K562 (cell line): ENCODE results near the gene KIF26B.

Experiments
- MYBL2 ChIP-seq, 2 experiments: fragments of 450-650 bp in 1 of 2; sonication (generic) in 1 of 2; formaldehyde crosslinking in 1 of 2; IDR thresholded peaks; 2 replicates each; pipeline versions ENCODE4 v1.6.1 to v1.8.1; 2017 to 2022; ENCODE audit warnings: borderline replicate concordance in 1 of 2, inconsistent platforms in 1 of 2, low read depth in 1 of 2, mild to moderate bottlenecking in 1 of 2, missing genetic modification reagents in 1 of 2, moderate library complexity in 1 of 2
- ZNF324 ChIP-seq: fragments of 250-450 bp; sonication (Bioruptor Pico); IDR thresholded peaks from 2 replicates; pipeline ENCODE4 v1.4.0; 2020; ENCODE audit warnings: mild to moderate bottlenecking

DNA sequence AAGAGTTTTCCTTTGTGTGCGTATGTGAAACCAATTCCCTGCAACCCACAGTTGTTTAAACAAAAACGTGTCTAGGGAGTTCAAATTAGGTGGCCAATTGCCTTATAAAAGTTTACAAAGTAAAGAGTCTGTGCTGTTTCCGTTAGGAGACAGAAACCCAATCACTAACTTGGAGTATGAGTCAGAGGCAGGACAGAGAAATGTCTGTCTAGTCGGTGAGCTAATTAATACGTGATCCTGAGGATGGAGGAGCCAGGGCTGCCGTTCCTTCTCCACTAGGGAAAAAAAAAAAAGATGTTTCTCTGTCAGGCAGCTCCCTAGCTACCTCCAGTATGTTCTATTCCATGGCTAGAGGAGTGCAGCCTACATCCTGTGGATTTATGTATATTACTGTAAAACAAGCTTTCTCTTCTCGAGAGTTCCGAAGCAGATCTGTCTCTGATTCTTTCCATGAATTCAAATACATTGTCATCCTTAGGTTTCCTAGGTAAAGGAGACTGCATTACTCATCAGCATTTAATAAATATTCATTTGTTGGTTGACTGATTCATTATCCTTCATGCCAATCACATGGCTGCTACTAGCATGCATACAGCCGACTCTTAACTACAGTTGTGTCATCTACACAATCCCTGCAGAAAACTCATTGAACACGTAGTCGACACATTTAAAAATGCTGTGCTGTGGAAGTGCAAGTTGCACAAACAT is 430.6 kb downstream of the KIF26B start:
- TF ChIP-seq MYBL2 (IDR thresholded peaks at IDR 0.05; ENCODE audit: low read depth) (no peak), MYBL2 (CRISPR knock-in tag; IDR thresholded peaks at IDR 0.05; ENCODE audit: borderline replicate concordance) (no peak), ZNF324 (no peak)
